ENCODE measurements around the gene FABP3. TPM values are rescaled to one million over a fixed set of nuclear protein-coding genes. Genes with fewer than 3 reads are reported as not detected.

FABP3 gene
- 27.0 TPM for total RNA-seq

GRCh38 chr1:31373056-31373896 is at the start of gene FABP3:
FABP3 (minus strand) TSS chr1:31373076; CDS start chr1:31373014, 62 bp downstream.

GRCh38 chr1:31412732-31413404 is 40.0 kb upstream of the FABP3 start, which contains the start of gene SERINC2:
SERINC2 (plus strand) TSS chr1:31413213; CDS start chr1:31413266, 53 bp downstream.

Other genes with a start within 250 kb of the FABP3 start
- 12.1 TPM for gene NKAIN1, start 133.2 kb downstream of the FABP3 start, total RNA-seq
- 79.1 TPM for gene SNRNP40, start 76.3 kb downstream of the FABP3 start, total RNA-seq
- gene ZCCHC17, start 76.0 kb downstream of the FABP3 start, total RNA-seq = 33.7 TPM
- 5.7 TPM for gene SERINC2, start 40.1 kb upstream of the FABP3 start, total RNA-seq
- 68.1 TPM for gene TINAGL1, start 203.4 kb upstream of the FABP3 start, total RNA-seq
- not detected for gene HCRTR1, start 244.6 kb upstream of the FABP3 start, total RNA-seq

Measured in camera-type eye (tissue), 1 donor.